Peyer's patch (tissue), 4 donors: ENCODE results near the gene CNTRL. TPM values are rescaled to one million over a fixed set of nuclear protein-coding genes. Genes with fewer than 3 reads are reported as not detected.

Experiments used
- DNase-seq, 3 donors: peaks; one replicate each; pipeline ENCODE4 v3.0.0-alpha.2; 2017 to 2019
- H3K27ac ChIP-seq, 4 donors: fragments of 200-600 bp; sonication (generic); one replicate each; pipeline ENCODE4 v1.5.1; 2016 to 2019
- H3K27me3 ChIP-seq, 2 donors: fragments of 200-600 bp; sonication (generic); one replicate each; pipeline ENCODE4 v1.5.1; 2019
- H3K36me3 ChIP-seq, 3 donors: fragments of 200-600 bp; sonication (generic); one replicate each; pipeline ENCODE4 v1.5.1; 2016 to 2019
- H3K4me1 ChIP-seq, 4 donors: fragments of 200-600 bp; sonication (generic); one replicate each; pipeline ENCODE4 v1.5.1; 2016 to 2019
- H3K4me3 ChIP-seq, 4 donors: fragments of 200-600 bp; sonication (generic); 1 replicate in 3 of 4; 2 replicates in 1 of 4; pipeline ENCODE4 v1.5.1; 2016 to 2019; ENCODE audit warnings: mild to moderate bottlenecking in 1 of 4
- H3K9me3 ChIP-seq, 4 donors: fragments of 200-600 bp; sonication (generic); one replicate each; pipeline ENCODE4 v1.5.1; 2016 to 2019; ENCODE audit warnings: mild to moderate bottlenecking in 1 of 4
- POLR2A ChIP-seq, 2 donors: fragments of 450-650 bp; IDR thresholded peaks; one replicate each; pipeline ENCODE4 v1.5.1; 2017; ENCODE audit warnings: antibody characterized with exemption in 2 of 2, mild to moderate bottlenecking in 2 of 2, moderate library complexity in 2 of 2
- small RNA-seq, 2 donors: library from RNA; depleted of rRNA; stranded (forward); fragments of <200 nt; gene quantifications; one replicate each; pipeline ENCODE3, GENCODE V24; 2016
- total RNA-seq, 4 donors: library from RNA; depleted of rRNA; stranded (reverse); fragments of >200 nt; gene quantifications; one replicate each; pipeline ENCODE4 v1.1.0, GENCODE V29; 2016
- TF ChIP-seq, protein P1 (sequence below), 6 experiments: fragments of 450-650 bp in 4 of 6; fragments of 200-600 bp in 2 of 6; sonication (generic) in 1 of 6; IDR thresholded peaks; one replicate each; pipeline ENCODE4 v1.5.1; 2017 to 2019; ENCODE audit warnings: antibody characterized with exemption in 6 of 6, mild to moderate bottlenecking in 3 of 6, moderate library complexity in 1 of 6

Gene CNTRL
- total RNA-seq, 4 donors from 2014 or later, result 5.1 to 113 (median 13.7) TPM

DNA sequence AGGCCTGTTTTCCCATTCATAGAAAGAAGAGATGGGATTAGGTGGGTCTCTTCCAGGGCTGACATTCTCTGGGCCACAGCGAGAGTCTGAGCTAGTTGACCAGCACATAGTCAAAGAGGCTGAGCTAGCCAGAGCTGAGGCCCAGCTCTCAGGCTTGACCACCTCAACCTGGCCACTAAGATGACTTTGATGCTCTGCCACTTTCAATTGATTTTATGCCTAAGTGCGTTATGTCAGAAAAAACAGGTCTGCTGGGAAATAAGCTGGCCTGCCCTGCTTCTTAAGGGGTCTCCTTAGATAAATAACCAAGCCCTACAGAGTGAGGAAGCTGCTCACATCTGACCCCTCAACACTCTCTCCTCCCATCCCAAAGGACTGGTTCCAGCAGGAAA is 146.9 kb downstream of the CNTRL start:
- TF ChIP-seq POLR2A (IDR thresholded peaks at IDR 0.05), result no peak
- TF ChIP-seq, protein P1, sequence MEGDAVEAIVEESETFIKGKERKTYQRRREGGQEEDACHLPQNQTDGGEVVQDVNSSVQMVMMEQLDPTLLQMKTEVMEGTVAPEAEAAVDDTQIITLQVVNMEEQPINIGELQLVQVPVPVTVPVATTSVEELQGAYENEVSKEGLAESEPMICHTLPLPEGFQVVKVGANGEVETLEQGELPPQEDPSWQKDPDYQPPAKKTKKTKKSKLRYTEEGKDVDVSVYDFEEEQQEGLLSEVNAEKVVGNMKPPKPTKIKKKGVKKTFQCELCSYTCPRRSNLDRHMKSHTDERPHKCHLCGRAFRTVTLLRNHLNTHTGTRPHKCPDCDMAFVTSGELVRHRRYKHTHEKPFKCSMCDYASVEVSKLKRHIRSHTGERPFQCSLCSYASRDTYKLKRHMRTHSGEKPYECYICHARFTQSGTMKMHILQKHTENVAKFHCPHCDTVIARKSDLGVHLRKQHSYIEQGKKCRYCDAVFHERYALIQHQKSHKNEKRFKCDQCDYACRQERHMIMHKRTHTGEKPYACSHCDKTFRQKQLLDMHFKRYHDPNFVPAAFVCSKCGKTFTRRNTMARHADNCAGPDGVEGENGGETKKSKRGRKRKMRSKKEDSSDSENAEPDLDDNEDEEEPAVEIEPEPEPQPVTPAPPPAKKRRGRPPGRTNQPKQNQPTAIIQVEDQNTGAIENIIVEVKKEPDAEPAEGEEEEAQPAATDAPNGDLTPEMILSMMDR (IDR thresholded peaks at IDR 0.05), result no peak
- H3K4me1 ChIP-seq, result no peaks in the 10 kb centered on the region
- no peaks in the 10 kb centered on the region for H3K27me3 ChIP-seq
- no peak for DNase-seq
- no peak overlapping the region for H3K27ac ChIP-seq
- H3K9me3 ChIP-seq, result no peaks in the 10 kb centered on the region
- no peak overlapping the region for H3K4me3 ChIP-seq
- no peaks in the 10 kb centered on the region for H3K36me3 ChIP-seq

DNA sequence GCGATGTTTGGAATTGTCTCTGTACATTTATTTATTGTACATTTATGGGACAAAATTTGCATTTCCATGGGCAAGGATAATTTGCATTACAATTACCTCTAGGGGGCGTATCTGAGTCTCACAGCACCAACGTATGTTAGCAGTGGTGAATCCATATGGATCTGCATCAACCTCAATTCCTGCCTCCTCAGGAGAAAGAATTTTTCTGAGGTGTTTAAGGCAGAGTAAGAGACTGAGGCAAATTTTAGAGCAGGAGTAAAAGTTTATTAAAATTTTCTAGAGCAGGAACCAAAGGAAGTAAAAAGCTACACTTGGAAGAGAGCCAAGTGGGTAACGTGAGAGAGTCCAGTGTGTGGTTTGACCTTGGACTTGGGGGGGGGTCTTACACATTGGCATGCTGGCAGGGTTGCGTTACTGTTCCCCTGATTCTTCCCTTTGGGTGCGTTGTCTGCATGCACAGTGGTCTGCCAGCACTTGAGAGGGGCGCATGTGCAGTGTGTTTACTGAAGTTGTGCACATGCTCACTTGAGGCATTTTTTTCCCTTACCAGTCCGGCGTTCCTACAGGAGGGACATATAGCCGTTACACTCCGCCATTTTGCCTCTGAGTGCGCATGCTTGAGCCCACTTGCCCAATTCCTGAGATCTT is 147.9 kb downstream of the CNTRL start:
- H3K9me3 ChIP-seq, result no peaks in the 10 kb centered on the region
- no peak overlapping the region for H3K27ac ChIP-seq
- no peak for DNase-seq
- H3K27me3 ChIP-seq, result no peaks in the 10 kb centered on the region
- no peak for TF ChIP-seq POLR2A (IDR thresholded peaks at IDR 0.05)
- TF ChIP-seq, protein P1 (IDR thresholded peaks at IDR 0.05), result peak; percentile 12 to 70 (median 68)
- no peaks in the 10 kb centered on the region for H3K4me1 ChIP-seq
- H3K36me3 ChIP-seq, result no peaks in the 10 kb centered on the region
- H3K4me3 ChIP-seq, result no peak overlapping the region

DNA sequence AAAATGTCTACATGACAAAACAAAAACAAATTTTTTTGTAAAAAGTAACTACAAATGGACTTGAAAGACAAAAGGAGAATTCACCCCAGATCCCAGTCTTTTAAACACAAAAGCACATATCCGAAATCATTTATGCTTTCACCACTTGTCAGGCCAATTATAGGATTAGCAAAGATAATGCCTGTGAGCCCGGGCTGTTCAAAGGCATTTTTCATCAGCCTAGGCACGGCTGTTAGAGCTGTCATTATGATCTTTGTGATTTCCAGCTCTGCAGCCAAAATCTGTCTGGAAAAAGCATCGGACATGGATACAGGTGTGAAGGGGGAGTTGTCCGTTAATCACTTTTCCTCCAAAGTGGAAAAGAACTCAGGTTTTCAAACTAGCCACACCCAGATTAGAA is 150.5 kb downstream of the CNTRL start:
- TF ChIP-seq, protein P1 (IDR thresholded peaks at IDR 0.05), result no peak
- no peak for TF ChIP-seq POLR2A (IDR thresholded peaks at IDR 0.05)
- H3K4me3 ChIP-seq, result no peak overlapping the region
- no peak for DNase-seq
- H3K27ac ChIP-seq, result no peak overlapping the region
- H3K9me3 ChIP-seq, result no peaks in the 10 kb centered on the region
- no peaks in the 10 kb centered on the region for H3K27me3 ChIP-seq
- H3K4me1 ChIP-seq, result no peaks in the 10 kb centered on the region
- no peaks in the 10 kb centered on the region for H3K36me3 ChIP-seq

DNA sequence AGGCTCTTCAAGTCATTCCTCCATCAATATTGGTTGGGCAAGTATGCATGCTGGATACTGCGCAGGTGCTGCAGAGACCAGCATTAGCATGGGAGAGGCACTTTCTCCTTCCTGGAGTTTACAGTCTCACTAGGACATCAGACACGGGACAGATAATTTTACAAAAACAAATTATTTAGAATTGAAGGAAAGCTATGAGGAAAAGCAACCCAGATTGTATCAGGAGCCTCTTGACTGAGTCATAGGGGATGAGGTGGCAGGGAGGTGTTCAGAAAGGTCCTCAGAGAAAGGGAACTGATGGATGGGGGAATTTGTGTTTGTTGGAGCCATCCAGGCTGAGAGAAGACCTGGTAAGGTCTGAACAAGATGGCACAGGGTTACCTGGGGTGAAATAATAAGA is 151.4 kb downstream of the CNTRL start:
- TF ChIP-seq POLR2A (IDR thresholded peaks at IDR 0.05), result no peak
- TF ChIP-seq, protein P1 (IDR thresholded peaks at IDR 0.05), result no peak

More for the DNA sequence above, 151.4 kb downstream of the CNTRL start:
- Histone ChIP-seq H3K27me3 (no peaks in the 10 kb centered on the region), H3K36me3 (no peaks in the 10 kb centered on the region), H3K9me3 (no peaks in the 10 kb centered on the region), H3K27ac (no peak overlapping the region), H3K4me3 (no peak overlapping the region), H3K4me1 (no peaks in the 10 kb centered on the region)
- no peak for DNase-seq

Small RNAs within 50 kb of the gene (small RNA-seq; reads per million reads assigned to genes)
- gene RN7SL181P, result 0 reads per million in 2 donors

Other genes starting within 250 kb of the CNTRL start
- gene PSMD5, start 232.0 kb upstream of the CNTRL start, total RNA-seq, result 10 to 100 TPM; 23.8 to 46.2 (median 30.9) TPM
- gene PHF19, start 197.8 kb upstream of the CNTRL start, total RNA-seq, result 10 to 100 TPM in 3 of 4 donors, 1 to 10 TPM in 1; 7.2 to 76.7 (median 20.6) TPM
- gene TRAF1, start 148.2 kb upstream of the CNTRL start, total RNA-seq, result 10 to 100 TPM in 1 of 4 donors, 1 to 10 TPM in 3; 3.3 to 14.0 (median 8.8) TPM
- gene C5, start 24.7 kb upstream of the CNTRL start, total RNA-seq, result 1 to 10 TPM; 1.2 to 8.6 (median 2.1) TPM
- 10 to 100 TPM; 26.2 to 54.1 (median 33.8) TPM for gene RAB14, start 126.9 kb downstream of the CNTRL start, total RNA-seq
- 100 to 1,000 TPM; 364 to 571 (median 480) TPM for gene GSN, start 193.2 kb downstream of the CNTRL start, total RNA-seq